Loucy (cell line): ENCODE data around the gene SGMS1.

ENCODE experiments used
- CTCF ChIP-seq: fragments of 200-600 bp; sonication (generic); conservative IDR thresholded peaks from 2 replicates; pipeline ENCODE4 v1.5.1; 2014; ENCODE audit warnings: mild to moderate bottlenecking, antibody characterized with exemption, low read length
- EZH2phosphoT487 ChIP-seq: fragments of 200-600 bp; IDR thresholded peaks from 2 replicates; pipeline ENCODE4 v1.6.1; 2018; ENCODE audit warnings: antibody characterized with exemption, mild to moderate bottlenecking, moderate library complexity, borderline replicate concordance

- TF ChIP-seq CTCF, result no peak
- TF ChIP-seq EZH2phosphoT487, result no peak
Observed at GRCh38 chr10:50515420-50515819, 108.3 kb downstream of the SGMS1 start.
